Naive thymus-derived CD4-positive, alpha-beta T cell (primary cell): ENCODE results near the gene CTPS2. TPM values are rescaled to one million over a fixed set of nuclear protein-coding genes. Genes with fewer than 3 reads are reported as not detected.

Source experiments
- microRNA-seq: library from miRNA; unstranded; fragments of <30 nt; microRNA quantifications from one replicate; pipeline ENCODE4 v1.2.0, GENCODE V29; 2022; ENCODE audit warnings: borderline microRNAs expressed
- polyA plus RNA-seq, 2 donors: library from polyadenylated mRNA; unstranded; fragments of 300-500 nt; fragmentation: Illumina TruSeq; gene quantifications; one replicate each; pipeline ENCODE4 v1.2.3, GENCODE V29; 2021
- total RNA-seq, 6 experiments: library from RNA in 5 of 6; stranded (reverse) in 5 of 6; gene quantifications; 1 replicate in 5 of 6; 2 replicates in 1 of 6; pipeline ENCODE4 v1.2.3 and lab custom pipeline; 2021 to 2026

CTPS2 gene
- total and polyA plus RNA-seq, 7 experiments from 2014 or later, result 2.7 to 8.9 (median 5.6) TPM

Small RNA genes within 50 kb of the gene (microRNA-seq; reads per million reads assigned to microRNA genes)
- not detected for gene MIR548AM

Other genes with a start within 250 kb of the CTPS2 start
- not detected for gene S100G, start 62.5 kb downstream of the CTPS2 start, total RNA-seq
- gene S100G, start 62.5 kb downstream of the CTPS2 start, polyA plus RNA-seq, result not detected
- gene SYAP1, start 6.9 kb upstream of the CTPS2 start, total RNA-seq, result 10 to 100 TPM; 15.4 to 36.9 (median 15.6) TPM
- 10 to 100 TPM; 13.6 to 13.7 TPM for gene SYAP1, start 6.9 kb upstream of the CTPS2 start, polyA plus RNA-seq
- gene TXLNG, start 73.8 kb upstream of the CTPS2 start, total RNA-seq, result 10 to 100 TPM; 11.9 to 23.1 (median 17.3) TPM
- gene TXLNG, start 73.8 kb upstream of the CTPS2 start, polyA plus RNA-seq, result 10 to 100 TPM; 16.0 to 22.1 TPM
- 100 to 1,000 TPM in 1 of 5 experiments, 10 to 100 TPM in 4; 82.9 to 112 (median 94.6) TPM for gene RBBP7, start 157.7 kb upstream of the CTPS2 start, total RNA-seq
- gene RBBP7, start 157.7 kb upstream of the CTPS2 start, polyA plus RNA-seq, result 100 to 1,000 TPM; 115 to 145 TPM
- gene REPS2, start 234.0 kb upstream of the CTPS2 start, total RNA-seq, result 1 to 10 TPM in 4 of 5 experiments, not detected in 1; 1.1 to 6.2 (median 1.9) TPM
- gene REPS2, start 234.0 kb upstream of the CTPS2 start, polyA plus RNA-seq, result under 1 TPM in 1 of 2 donors, not detected in 1; 0.21 TPM